Stimulated activated memory B cell treated with anti-CD40 and anti-IgM and Interleukin-4, amounts not matched to agents 10 μg/mL and 1 μg/mL and 100 μg/mL, for 72 hours (primary cell): ENCODE results near the gene ZSCAN20.

Experiments
- ATAC-seq: fragments of 150-1000 bp; cut with Tn5 transposase; 2 replicates; pipeline ENCODE4 v1.10.0; 2021
- H3K27ac Mint-ChIP-seq: one replicate; pipeline ENCODE4 v1.8.0; 2022; ENCODE audit warnings: mild to moderate bottlenecking, mixed read lengths
- H3K27me3 Mint-ChIP-seq: one replicate; pipeline ENCODE4 v1.8.0; 2022; ENCODE audit warnings: mixed read lengths
- H3K36me3 Mint-ChIP-seq: one replicate; pipeline ENCODE4 v1.8.0; 2022; ENCODE audit warnings: mixed read lengths
- H3K4me1 Mint-ChIP-seq: one replicate; pipeline ENCODE4 v1.8.0; 2022; ENCODE audit warnings: mixed read lengths
- H3K4me3 Mint-ChIP-seq: one replicate; pipeline ENCODE4 v1.8.0; 2022; ENCODE audit warnings: mild to moderate bottlenecking, moderate library complexity, mixed read lengths
- H3K9me3 Mint-ChIP-seq: one replicate; pipeline ENCODE4 v1.8.0; 2022; ENCODE audit warnings: mixed read lengths

ZSCAN20 gene

GRCh38 chr1:33462405-33463164, 9.9 kb upstream of the ZSCAN20 start:
- H3K27ac Mint-ChIP-seq, result peak overlapping the region; percentile 52
- H3K4me1 Mint-ChIP-seq, result peaks cover 48% of the 10 kb centered on the region
- no peak overlapping the region for H3K4me3 Mint-ChIP-seq
- H3K9me3 Mint-ChIP-seq, result no peaks in the 10 kb centered on the region
- no peaks in the 10 kb centered on the region for H3K36me3 Mint-ChIP-seq
- ATAC-seq, result no peak
- no peaks in the 10 kb centered on the region for H3K27me3 Mint-ChIP-seq

GRCh38 chr1:33464552-33464951, 7.9 kb upstream of the ZSCAN20 start:
- Mint-ChIP-seq H3K36me3 (no peaks in the 10 kb centered on the region), H3K27me3 (no peaks in the 10 kb centered on the region), H3K27ac (no peak overlapping the region), H3K4me3 (no peak overlapping the region), H3K4me1 (peaks cover 37% of the 10 kb centered on the region), H3K9me3 (no peaks in the 10 kb centered on the region)
- no peak for ATAC-seq

GRCh38 chr1:33465316-33465715, 7.1 kb upstream of the ZSCAN20 start:
- no peak overlapping the region for H3K27ac Mint-ChIP-seq
- no peaks in the 10 kb centered on the region for H3K9me3 Mint-ChIP-seq
- H3K27me3 Mint-ChIP-seq, result no peaks in the 10 kb centered on the region
- H3K36me3 Mint-ChIP-seq, result no peaks in the 10 kb centered on the region
- no peak for ATAC-seq
- H3K4me3 Mint-ChIP-seq, result no peak overlapping the region
- peaks cover 29% of the 10 kb centered on the region for H3K4me1 Mint-ChIP-seq

- ATAC-seq, result no peak
- no peaks in the 10 kb centered on the region for H3K9me3 Mint-ChIP-seq
- no peak overlapping the region for H3K27ac Mint-ChIP-seq
- H3K4me3 Mint-ChIP-seq, result no peak overlapping the region
- H3K27me3 Mint-ChIP-seq, result no peaks in the 10 kb centered on the region
- no peaks in the 10 kb centered on the region for H3K36me3 Mint-ChIP-seq
- H3K4me1 Mint-ChIP-seq, result peaks cover 26% of the 10 kb centered on the region
These were observed 6.3 kb upstream of the ZSCAN20 start for GRCh38 chr1:33466159-33466558.

GRCh38 chr1:33468011-33468410, 4.4 kb upstream of the ZSCAN20 start:
- no peak for ATAC-seq
- no peak overlapping the region for H3K27ac Mint-ChIP-seq
- H3K27me3 Mint-ChIP-seq, result no peaks in the 10 kb centered on the region
- H3K4me1 Mint-ChIP-seq, result peaks cover 22% of the 10 kb centered on the region
- H3K4me3 Mint-ChIP-seq, result no peak overlapping the region
- no peaks in the 10 kb centered on the region for H3K9me3 Mint-ChIP-seq
- no peaks in the 10 kb centered on the region for H3K36me3 Mint-ChIP-seq

- Mint-ChIP-seq H3K4me1 (peaks cover 23% of the 10 kb centered on the region), H3K9me3 (no peaks in the 10 kb centered on the region), H3K4me3 (no peak overlapping the region), H3K36me3 (no peaks in the 10 kb centered on the region), H3K27me3 (no peaks in the 10 kb centered on the region), H3K27ac (no peak overlapping the region)
- ATAC-seq, result no peak
These were observed 3.9 kb upstream of the ZSCAN20 start for GRCh38 chr1:33468531-33468930.

GRCh38 chr1:33468967-33469366, 3.5 kb upstream of the ZSCAN20 start:
- H3K36me3 Mint-ChIP-seq, result no peaks in the 10 kb centered on the region
- no peaks in the 10 kb centered on the region for H3K27me3 Mint-ChIP-seq
- H3K4me3 Mint-ChIP-seq, result no peak overlapping the region
- peaks cover 26% of the 10 kb centered on the region for H3K4me1 Mint-ChIP-seq
- no peak for ATAC-seq
- H3K27ac Mint-ChIP-seq, result no peak overlapping the region
- H3K9me3 Mint-ChIP-seq, result no peaks in the 10 kb centered on the region

- Mint-ChIP-seq H3K4me3 (no peak overlapping the region), H3K9me3 (no peaks in the 10 kb centered on the region), H3K27me3 (no peaks in the 10 kb centered on the region), H3K27ac (no peak overlapping the region), H3K4me1 (peaks cover 26% of the 10 kb centered on the region), H3K36me3 (no peaks in the 10 kb centered on the region)
- no peak for ATAC-seq
These were observed 2.8 kb upstream of the ZSCAN20 start for GRCh38 chr1:33469691-33470090.

- Mint-ChIP-seq H3K36me3 (no peaks in the 10 kb centered on the region), H3K4me3 (no peak overlapping the region), H3K9me3 (no peaks in the 10 kb centered on the region), H3K4me1 (peaks cover 26% of the 10 kb centered on the region), H3K27ac (no peak overlapping the region), H3K27me3 (no peaks in the 10 kb centered on the region)
- peak; percentile 65 for ATAC-seq
These were observed 1.9 kb upstream of the ZSCAN20 start for GRCh38 chr1:33470495-33471012.

- H3K4me3 Mint-ChIP-seq, result no peak overlapping the region
- H3K4me1 Mint-ChIP-seq, result peaks cover 26% of the 10 kb centered on the region
- H3K27me3 Mint-ChIP-seq, result no peaks in the 10 kb centered on the region
- no peaks in the 10 kb centered on the region for H3K36me3 Mint-ChIP-seq
- no peak for ATAC-seq
- no peaks in the 10 kb centered on the region for H3K9me3 Mint-ChIP-seq
- H3K27ac Mint-ChIP-seq, result no peak overlapping the region
These were observed 1.0 kb upstream of the ZSCAN20 start for GRCh38 chr1:33471416-33471815.

- Mint-ChIP-seq H3K4me1 (peaks cover 26% of the 10 kb centered on the region), H3K4me3 (no peak overlapping the region), H3K27ac (no peak overlapping the region), H3K36me3 (peaks cover 12% of the 10 kb centered on the region), H3K27me3 (no peaks in the 10 kb centered on the region), H3K9me3 (no peaks in the 10 kb centered on the region)
- no peak for ATAC-seq
These were observed 1.5 kb downstream of the ZSCAN20 start for GRCh38 chr1:33473900-33474299.

GRCh38 chr1:33477451-33477850, 5.0 kb downstream of the ZSCAN20 start:
- no peaks in the 10 kb centered on the region for H3K9me3 Mint-ChIP-seq
- H3K36me3 Mint-ChIP-seq, result peaks cover 28% of the 10 kb centered on the region
- peaks cover 14% of the 10 kb centered on the region for H3K4me1 Mint-ChIP-seq
- no peak overlapping the region for H3K4me3 Mint-ChIP-seq
- H3K27me3 Mint-ChIP-seq, result no peaks in the 10 kb centered on the region
- no peak for ATAC-seq
- no peak overlapping the region for H3K27ac Mint-ChIP-seq

GRCh38 chr1:33482412-33482811, 10.0 kb downstream of the ZSCAN20 start:
- H3K4me3 Mint-ChIP-seq, result no peak overlapping the region
- ATAC-seq, result no peak
- no peaks in the 10 kb centered on the region for H3K4me1 Mint-ChIP-seq
- no peaks in the 10 kb centered on the region for H3K27me3 Mint-ChIP-seq
- peaks cover 75% of the 10 kb centered on the region for H3K36me3 Mint-ChIP-seq
- H3K27ac Mint-ChIP-seq, result no peak overlapping the region
- peaks cover 9% of the 10 kb centered on the region for H3K9me3 Mint-ChIP-seq

GRCh38 chr1:33488624-33489023, 16.2 kb downstream of the ZSCAN20 start:
- H3K4me3 Mint-ChIP-seq, result no peak overlapping the region
- H3K36me3 Mint-ChIP-seq, result peaks cover 90% of the 10 kb centered on the region
- H3K4me1 Mint-ChIP-seq, result no peaks in the 10 kb centered on the region

GRCh38 chr1:33494929-33495328, 22.5 kb downstream of the ZSCAN20 start:
- no peak overlapping the region for H3K27ac Mint-ChIP-seq
- H3K4me3 Mint-ChIP-seq, result no peak overlapping the region
- no peaks in the 10 kb centered on the region for H3K4me1 Mint-ChIP-seq
- H3K27me3 Mint-ChIP-seq, result no peaks in the 10 kb centered on the region
- H3K9me3 Mint-ChIP-seq, result peaks cover 28% of the 10 kb centered on the region
- H3K36me3 Mint-ChIP-seq, result peaks cover 82% of the 10 kb centered on the region
- ATAC-seq, result no peak

More at GRCh38 chr1:33488624-33489023, 16.2 kb downstream of the ZSCAN20 start:
- Mint-ChIP-seq H3K27me3 (no peaks in the 10 kb centered on the region), H3K9me3 (peaks cover 16% of the 10 kb centered on the region), H3K27ac (no peak overlapping the region)
- no peak for ATAC-seq

- Mint-ChIP-seq H3K36me3 (peaks cover 59% of the 10 kb centered on the region), H3K4me1 (peaks cover 7% of the 10 kb centered on the region), H3K27ac (no peak overlapping the region), H3K9me3 (peaks cover 26% of the 10 kb centered on the region), H3K27me3 (no peaks in the 10 kb centered on the region), H3K4me3 (no peak overlapping the region)
- ATAC-seq, result no peak
These were observed 25.0 kb downstream of the ZSCAN20 start for GRCh38 chr1:33497410-33497809.
